BE2C (cell line): Measurements from ENCODE around the gene GLIS2.

Experiments
- DNase-seq: peaks from one replicate; pipeline ENCODE4 v3.0.0-alpha.2; 2020
- H3K27me3 ChIP-seq: fragments of 250-450 bp; sonication (Bioruptor Pico); 2 replicates; pipeline ENCODE4 v1.5.1; 2020; ENCODE audit warnings: mild to moderate bottlenecking
- H3K36me3 ChIP-seq: fragments of 250-450 bp; sonication (Bioruptor Pico); 2 replicates; pipeline ENCODE4 v1.5.1; 2020; ENCODE audit warnings: mild to moderate bottlenecking
- H3K4me1 ChIP-seq: fragments of 250-450 bp; sonication (Bioruptor Pico); 2 replicates; pipeline ENCODE4 v1.5.1; 2020
- H3K4me3 ChIP-seq: 2 replicates; pipeline ENCODE4 v1.5.1; 2011; ENCODE audit warnings: low read depth, low read length
- H3K9me3 ChIP-seq: fragments of 250-450 bp; sonication (Bioruptor Pico); 2 replicates; pipeline ENCODE4 v1.5.1; 2020
- CTCF ChIP-seq: IDR thresholded peaks from 2 replicates; pipeline ENCODE4 v1.5.1; 2012; ENCODE audit warnings: mild to moderate bottlenecking, low read depth, low read length

GLIS2 gene

GRCh38 chr16:4352843-4353242 lies 37.0 kb downstream of the GLIS2 start:
- no peak for DNase-seq
- Histone ChIP-seq H3K36me3 (peaks cover 18% of the 10 kb centered on the region), H3K4me1 (peaks cover 3% of the 10 kb centered on the region; the same call in 1 of the 2 replicates), H3K27me3 (no peaks in the 10 kb centered on the region), H3K9me3 (no peaks in the 10 kb centered on the region; the same call in 1 of the 2 replicates), H3K4me3 (no peak overlapping the region)
- no peak for TF ChIP-seq CTCF

GRCh38 chr16:4353675-4354074 lies 37.8 kb downstream of the GLIS2 start:
- no peaks in the 10 kb centered on the region for H3K27me3 ChIP-seq
- peaks cover 13% of the 10 kb centered on the region for H3K36me3 ChIP-seq
- no peak for TF ChIP-seq CTCF

GRCh38 chr16:4354512-4355409 lies 38.9 kb downstream of the GLIS2 start:
- no peak for TF ChIP-seq CTCF
- Histone ChIP-seq H3K36me3 (peaks cover 5% of the 10 kb centered on the region; the same call in 1 of the 2 replicates), H3K4me1 (peaks cover 6% of the 10 kb centered on the region; the same call in 1 of the 2 replicates), H3K4me3 (no peak overlapping the region), H3K27me3 (no peaks in the 10 kb centered on the region), H3K9me3 (no peaks in the 10 kb centered on the region; the same call in 1 of the 2 replicates)
- DNase-seq, result no peak

More at GRCh38 chr16:4353675-4354074, 37.8 kb downstream of the GLIS2 start:
- H3K4me3 ChIP-seq, result no peak overlapping the region
- no peaks in the 10 kb centered on the region; the same call in 1 of the 2 replicates for H3K9me3 ChIP-seq
- peaks cover 3% of the 10 kb centered on the region; the same call in 1 of the 2 replicates for H3K4me1 ChIP-seq
- DNase-seq, result no peak

- Histone ChIP-seq H3K9me3 (no peaks in the 10 kb centered on the region), H3K27me3 (no peaks in the 10 kb centered on the region), H3K4me3 (no peak overlapping the region), H3K36me3 (no peaks in the 10 kb centered on the region), H3K4me1 (peaks cover 7% of the 10 kb centered on the region)
- no peak for DNase-seq
- no peak for TF ChIP-seq CTCF
These were observed 41.0 kb downstream of the GLIS2 start for GRCh38 chr16:4356820-4357219.

- H3K9me3 ChIP-seq, result no peaks in the 10 kb centered on the region
- no peak for TF ChIP-seq CTCF
- no peak overlapping the region for H3K4me3 ChIP-seq
- no peak for DNase-seq
- H3K4me1 ChIP-seq, result peaks cover 7% of the 10 kb centered on the region
- no peaks in the 10 kb centered on the region for H3K36me3 ChIP-seq
- H3K27me3 ChIP-seq, result no peaks in the 10 kb centered on the region
These were observed 42.4 kb downstream of the GLIS2 start for GRCh38 chr16:4358236-4358635.
